ENCODE results near the gene PHLPP1. TPM values are rescaled to one million over a fixed set of nuclear protein-coding genes. Genes with fewer than 3 reads are reported as not detected.

The PHLPP1 gene
- total RNA-seq, 1 experiment from 2014 or later = 39.9 TPM

- Mint-ChIP-seq H3K4me3 (no peak overlapping the region), H3K27me3 (ENCODE audit: low read depth) (peaks cover 2% of the 10 kb centered on the region), H3K4me1 (peaks cover 0 to 2% of the 10 kb centered on the region in 2 experiments; a peak in 2 of 4 replicates), H3K9me3 (no peaks in the 10 kb centered on the region), H3K36me3 (ENCODE audit: insufficient read depth in 1 of 3, low read depth in 3 of 3) (no peaks in the 10 kb centered on the region; a peak in 1 of 7 replicates), H3K27ac (no peak overlapping the region)
- Histone ChIP-seq H2BK5ac (ENCODE audit: insufficient read length, low read length) (no peak overlapping the region), H3K14ac (ENCODE audit: insufficient read depth, low read length) (no peak overlapping the region), H4K91ac (ENCODE audit: insufficient read length, low read depth, low read length) (no peak overlapping the region), H4K8ac (replicated peaks; ENCODE audit: insufficient read length, low read depth, low read length) (no peak overlapping the region), H3K56ac (ENCODE audit: insufficient read length, low read depth, low read length) (no peak overlapping the region), H3K18ac (ENCODE audit: insufficient read length, low read depth, low read length) (no peak overlapping the region), H3K4ac (ENCODE audit: low read depth, low read length) (no peak overlapping the region), H3K4me1 (ENCODE audit: insufficient read depth, low read length) (no peaks in the 10 kb centered on the region), H3K9ac (ENCODE audit: extremely low read depth, insufficient read length, low read length) (no peak overlapping the region), H2BK12ac (ENCODE audit: insufficient read length, low read depth, low read length) (no peak overlapping the region), H2BK20ac (ENCODE audit: low read depth, low read length, poor library complexity, severe bottlenecking) (no peak overlapping the region), H3K27ac (ENCODE audit: insufficient read length, low read depth, low read length) (no peak overlapping the region), H3K79me1 (ENCODE audit: insufficient read depth, low read depth, low read length, poor library complexity, severe bottlenecking) (no peaks in the 10 kb centered on the region), H3K27me3 (ENCODE audit: insufficient read depth, low read length) (no peaks in the 10 kb centered on the region), H4K5ac (ENCODE audit: insufficient read length, low read depth, low read length) (no peak overlapping the region), H3K23ac (ENCODE audit: insufficient read length, low read depth, low read length) (no peak overlapping the region), H3K23me2 (ENCODE audit: insufficient read length, low read depth, low read length, poor library complexity, severe bottlenecking) (no peaks in the 10 kb centered on the region), H4K20me1 (ENCODE audit: control insufficient read depth, insufficient read depth, insufficient read length) (no peaks in the 10 kb centered on the region), H2BK15ac (ENCODE audit: low read depth, low read length) (no peak overlapping the region), H2AK5ac (ENCODE audit: insufficient read length, low read length) (no peak overlapping the region), H3K79me2 (ENCODE audit: insufficient read depth, low read length) (no peaks in the 10 kb centered on the region), H3K4me2 (ENCODE audit: insufficient read depth, insufficient read length, low read length) (no peak overlapping the region), H2BK120ac (ENCODE audit: low read depth, low read length, poor library complexity, severe bottlenecking) (no peak overlapping the region), H3K9me3 (ENCODE audit: control insufficient read depth, low read depth, low read length) (no peaks in the 10 kb centered on the region), H2AFZ (ENCODE audit: low read length) (no peak overlapping the region), H3T11ph (ENCODE audit: low read length) (no peak overlapping the region)
- no CpG with 5 or more reads among the region's 8 CpGs for WGBS (ENCODE audit: extremely low coverage, insufficient read length, low lambda C conversion rate)
- no peak for TF ChIP-seq CTCF (conservative IDR thresholded peaks at IDR 0.05)
- DNase-seq = no peak
Observed at GRCh38 chr18:63000839-63001238, 285.5 kb downstream of the PHLPP1 start.

Measured in H9 (cell line).